ENCODE data around the gene COX6B1. TPM values are rescaled to one million over a fixed set of nuclear protein-coding genes. Genes with fewer than 3 reads are reported as not detected.
"Not testable (repeated sequence)": the region's sequence is repeated elsewhere in the genome, so short reads cannot be mapped to it uniquely, and the experiment has no call there.

COX6B1 gene
- total RNA-seq, 2 experiments from 2014 or later, result 440 to 442 TPM

GRCh38 chr19:35654828-35655227 is 6.7 kb downstream of the COX6B1 start:
- POLR2A ChIA-PET, result interaction anchor here (1.3 kb wide), 1 partner anchor 11 kb away, joined by 3 read pairs; no protein-coding TSS in a partner anchor
- peaks cover 59% of the 10 kb centered on the region for H3K36me3 Mint-ChIP-seq (ENCODE audit: low read depth)
- H3K4me1 Mint-ChIP-seq, result peaks cover 20% of the 10 kb centered on the region
- H3K4me3 Mint-ChIP-seq, H3K27ac Mint-ChIP-seq, H3K9me3 Mint-ChIP-seq, H3K27me3 Mint-ChIP-seq, DNase-seq: not testable (repeated sequence)
- CTCF ChIA-PET, result interaction anchor here (0.6 kb wide), 1 partner anchor 51 kb away, joined by 4 read pairs; no protein-coding TSS in a partner anchor

GRCh38 chr19:35655600-35655999 is 7.5 kb downstream of the COX6B1 start:
- Mint-ChIP-seq H3K27ac (no peak overlapping the region), H3K9me3 (no peaks in the 10 kb centered on the region), H3K4me1 (peaks cover 17% of the 10 kb centered on the region), H3K36me3 (ENCODE audit: low read depth) (peaks cover 61% of the 10 kb centered on the region), H3K27me3 (no peaks in the 10 kb centered on the region), H3K4me3 (no peak overlapping the region)
- DNase-seq, result no peak
- CTCF ChIA-PET, result no interaction called here
- POLR2A ChIA-PET, result no interaction called here

- Mint-ChIP-seq H3K4me1 (peaks cover 9% of the 10 kb centered on the region), H3K27me3 (no peaks in the 10 kb centered on the region), H3K4me3 (no peak overlapping the region), H3K27ac (no peak overlapping the region), H3K9me3 (no peaks in the 10 kb centered on the region), H3K36me3 (ENCODE audit: low read depth) (peaks cover 59% of the 10 kb centered on the region)
- ChIA-PET CTCF (interaction anchor here (0.8 kb wide), 1 partner anchor 9 kb away, joined by 3 read pairs; the partner anchor contains the start of gene COX6B1), POLR2A (interaction anchor here (1.4 kb wide), 1 partner anchor 8 kb away, joined by 4 read pairs; the partner anchor contains the start of gene COX6B1)
- no peak for DNase-seq
Observed at GRCh38 chr19:35656700-35657099, 8.6 kb downstream of the COX6B1 start.

GRCh38 chr19:35657904-35658700 is 10.0 kb downstream of the COX6B1 start:
- H3K4me1 Mint-ChIP-seq, result peaks cover 5% of the 10 kb centered on the region
- H3K27ac Mint-ChIP-seq, result no peak overlapping the region
- ChIA-PET CTCF (interaction anchor here (0.7 to 1.6 kb wide), 2 partner anchors 9 to 225 kb away, joined by 3 read pairs; no protein-coding TSS in a partner anchor), POLR2A (no interaction called here)
- no peak for DNase-seq
- peaks cover 56% of the 10 kb centered on the region for H3K36me3 Mint-ChIP-seq (ENCODE audit: low read depth)
- no peaks in the 10 kb centered on the region for H3K27me3 Mint-ChIP-seq
- H3K9me3 Mint-ChIP-seq, result no peaks in the 10 kb centered on the region
- no peak overlapping the region for H3K4me3 Mint-ChIP-seq

GRCh38 chr19:35661995-35662340 is 13.8 kb downstream of the COX6B1 start:
- peaks cover 32% of the 10 kb centered on the region for H3K36me3 Mint-ChIP-seq (ENCODE audit: low read depth)
- no peak overlapping the region for H3K4me3 Mint-ChIP-seq
- H3K27me3 Mint-ChIP-seq, result no peaks in the 10 kb centered on the region
- no peaks in the 10 kb centered on the region for H3K4me1 Mint-ChIP-seq
- CTCF ChIA-PET, result interaction anchor here (1.5 kb wide), 1 partner anchor 31 kb away, joined by 5 read pairs; no protein-coding TSS in a partner anchor
- POLR2A ChIA-PET, result interaction anchor here (2.0 kb wide), 1 partner anchor 14 kb away, joined by 7 read pairs; the partner anchor contains the start of gene COX6B1
- H3K27ac Mint-ChIP-seq, result no peak overlapping the region
- no peaks in the 10 kb centered on the region for H3K9me3 Mint-ChIP-seq
- DNase-seq, result no peak

GRCh38 chr19:35663981-35664380 is 15.9 kb downstream of the COX6B1 start:
- Mint-ChIP-seq H3K27ac (no peak overlapping the region), H3K27me3 (peaks cover 5% of the 10 kb centered on the region), H3K4me1 (no peaks in the 10 kb centered on the region), H3K4me3 (no peak overlapping the region), H3K9me3 (no peaks in the 10 kb centered on the region), H3K36me3 (ENCODE audit: low read depth) (peaks cover 18% of the 10 kb centered on the region)
- POLR2A ChIA-PET, result interaction anchor here (0.6 to 1.7 kb wide), 3 partner anchors 8 to 40 kb away, joined by 3 to 4 read pairs (median 3); no protein-coding TSS in a partner anchor
- DNase-seq, result no peak
- CTCF ChIA-PET, result interaction anchor here (0.9 kb wide), 1 partner anchor 16 kb away, joined by 4 read pairs; the partner anchor contains the start of gene COX6B1

- Mint-ChIP-seq H3K4me1 (no peaks in the 10 kb centered on the region), H3K27ac (no peak overlapping the region), H3K4me3 (no peak overlapping the region), H3K9me3 (no peaks in the 10 kb centered on the region), H3K36me3 (ENCODE audit: low read depth) (peaks cover 11% of the 10 kb centered on the region), H3K27me3 (peaks cover 14% of the 10 kb centered on the region)
- CTCF ChIA-PET, result no interaction called here
- DNase-seq, result no peak
- POLR2A ChIA-PET, result no interaction called here
Observed at GRCh38 chr19:35665157-35665556, 17.0 kb downstream of the COX6B1 start.

- ChIA-PET POLR2A (no interaction called here), CTCF (no interaction called here)
- H3K9me3 Mint-ChIP-seq, result no peaks in the 10 kb centered on the region
- DNase-seq, result no peak
- no peak overlapping the region for H3K27ac Mint-ChIP-seq
- H3K36me3 Mint-ChIP-seq (ENCODE audit: low read depth), result peaks cover 11% of the 10 kb centered on the region
- no peaks in the 10 kb centered on the region for H3K4me1 Mint-ChIP-seq
- no peak overlapping the region for H3K4me3 Mint-ChIP-seq
- H3K27me3 Mint-ChIP-seq, result peaks cover 15% of the 10 kb centered on the region
Observed at GRCh38 chr19:35665604-35666003, 17.5 kb downstream of the COX6B1 start.

- no peak within 1 kb of the TSS for H3K27ac Mint-ChIP-seq
- no peak within 1 kb of the TSS for H3K4me3 Mint-ChIP-seq
- ChIA-PET CTCF (interaction anchor here (1.3 kb wide), 1 partner anchor 8 kb away, joined by 3 read pairs; no protein-coding TSS in a partner anchor), POLR2A (interaction anchor here (1.1 kb wide), 1 partner anchor 22 kb away, joined by 5 read pairs; no protein-coding TSS in a partner anchor)
- DNase-seq, result no peak
- H3K36me3 Mint-ChIP-seq (ENCODE audit: low read depth), result peaks cover 8% of the 10 kb centered on the region
- H3K9me3 Mint-ChIP-seq, result no peaks in the 10 kb centered on the region
- peaks cover 19% of the 10 kb centered on the region for H3K27me3 Mint-ChIP-seq
- H3K4me1 Mint-ChIP-seq, result no peaks in the 10 kb centered on the region
Observed at GRCh38 chr19:35666251-35666913, 18.3 kb downstream of the COX6B1 start, which contains the start of gene UPK1A. TSS of gene UPK1A (plus strand) at chr19:35666517. CDS start at chr19:35666813, 296 bp downstream.

- ChIA-PET POLR2A (interaction anchor here (1.5 kb wide), 1 partner anchor 41 kb away, joined by 3 read pairs; the partner anchor contains the start of gene RBM42), CTCF (interaction anchor here (0.6 kb wide), 1 partner anchor 379 kb away, joined by 3 read pairs; no protein-coding TSS in a partner anchor)
- peaks cover 40% of the 10 kb centered on the region for H3K27me3 Mint-ChIP-seq
- H3K4me1 Mint-ChIP-seq, result peaks cover 7% of the 10 kb centered on the region
- no peaks in the 10 kb centered on the region for H3K36me3 Mint-ChIP-seq (ENCODE audit: low read depth)
- no peaks in the 10 kb centered on the region for H3K9me3 Mint-ChIP-seq
- no peak overlapping the region for H3K27ac Mint-ChIP-seq
- H3K4me3 Mint-ChIP-seq, result no peak overlapping the region
- no peak for DNase-seq
Observed at GRCh38 chr19:35669566-35669965, 21.4 kb downstream of the COX6B1 start.

GRCh38 chr19:35669974-35670373 is 21.9 kb downstream of the COX6B1 start:
- no peaks in the 10 kb centered on the region for H3K9me3 Mint-ChIP-seq
- H3K27ac Mint-ChIP-seq, result no peak overlapping the region
- no peak overlapping the region for H3K4me3 Mint-ChIP-seq
- peaks cover 40% of the 10 kb centered on the region for H3K27me3 Mint-ChIP-seq
- ChIA-PET POLR2A (interaction anchor here (1.5 kb wide), 1 partner anchor 42 kb away, joined by 3 read pairs; the partner anchor contains the start of gene RBM42), CTCF (interaction anchor here (0.6 kb wide), 1 partner anchor 378 kb away, joined by 3 read pairs; no protein-coding TSS in a partner anchor)
- DNase-seq, result no peak
- peaks cover 7% of the 10 kb centered on the region for H3K4me1 Mint-ChIP-seq
- H3K36me3 Mint-ChIP-seq (ENCODE audit: low read depth), result no peaks in the 10 kb centered on the region

- ChIA-PET POLR2A (interaction anchor here (1.5 kb wide), 1 partner anchor 42 kb away, joined by 3 read pairs; the partner anchor contains the start of gene RBM42), CTCF (no interaction called here)
- DNase-seq, result no peak
- Mint-ChIP-seq H3K27me3 (peaks cover 41% of the 10 kb centered on the region), H3K4me3 (no peak overlapping the region), H3K9me3 (no peaks in the 10 kb centered on the region), H3K4me1 (peaks cover 7% of the 10 kb centered on the region), H3K27ac (no peak overlapping the region), H3K36me3 (ENCODE audit: low read depth) (no peaks in the 10 kb centered on the region)
Observed at GRCh38 chr19:35670686-35671085, 22.6 kb downstream of the COX6B1 start.

GRCh38 chr19:35671818-35672217 is 23.7 kb downstream of the COX6B1 start:
- no peak for DNase-seq
- H3K4me1 Mint-ChIP-seq, result peaks cover 7% of the 10 kb centered on the region
- CTCF ChIA-PET, result no interaction called here
- no peak overlapping the region for H3K27ac Mint-ChIP-seq
- POLR2A ChIA-PET, result interaction anchor here (1.0 kb wide), 1 partner anchor 9 kb away, joined by 3 read pairs; no protein-coding TSS in a partner anchor
- no peaks in the 10 kb centered on the region for H3K36me3 Mint-ChIP-seq (ENCODE audit: low read depth)
- H3K9me3 Mint-ChIP-seq, result no peaks in the 10 kb centered on the region
- H3K4me3 Mint-ChIP-seq, result no peak overlapping the region
- H3K27me3 Mint-ChIP-seq, result peaks cover 44% of the 10 kb centered on the region

Measured in activated CD4-positive, alpha-beta memory T cell treated with anti-CD3 and anti-CD28 coated beads, Interleukin-2, amount 10 ng/mL, durations not matched to agents 7 days and 5 days (primary cell).